MM.1S (cell line): ENCODE measurements around the gene GUCA2A.

ENCODE experiments used
- CTCF ChIP-seq: fragments of 300-600 bp; sonication (generic); IDR thresholded peaks from 2 replicates; pipeline ENCODE4 v1.5.1; 2016; ENCODE audit warnings: antibody characterized with exemption, low read length, mixed read lengths
- EZH2 ChIP-seq: fragments of 300-600 bp; sonication (generic); optimal IDR thresholded peaks from 2 replicates; pipeline ENCODE3; 2017; ENCODE audit warnings: low read depth, mild to moderate bottlenecking, antibody characterized with exemption, low read length, mixed read lengths

- TF ChIP-seq EZH2 (no peak), CTCF (no peak)
Measured at GRCh38 chr1:42138586-42138985, 26.0 kb downstream of the GUCA2A start.
